Measurements from ENCODE around the gene RBM7. TPM values are rescaled to one million over a fixed set of nuclear protein-coding genes. Genes with fewer than 3 reads are reported as not detected.

The RBM7 gene
- total and polyA plus RNA-seq, 2 of the 13 experiments (the other 11 are each of a cell fraction or from before 2014, with no cell fraction given) = 30.5 to 32.3 TPM

DNA sequence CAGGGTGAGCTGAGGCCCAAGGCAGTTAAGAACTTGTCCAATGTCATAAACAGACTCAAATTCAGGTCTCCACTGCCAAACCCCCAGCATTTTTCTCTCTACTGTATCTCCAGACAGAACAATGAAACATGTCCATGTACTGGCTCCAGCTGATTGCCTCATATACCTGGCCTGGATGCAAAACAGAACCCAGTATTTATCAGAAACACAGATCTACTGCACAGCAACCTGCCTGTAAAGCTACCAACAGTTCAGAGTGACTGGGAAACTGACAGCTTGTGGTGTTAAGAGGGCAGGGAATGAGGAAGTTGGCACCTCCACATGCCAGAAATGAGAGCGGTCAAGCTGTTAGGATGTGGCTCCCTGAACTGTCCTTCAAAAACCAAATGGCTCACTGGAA, 41.8 kb upstream of the RBM7 start:
- Histone ChIP-seq H3K9ac (ENCODE audit: insufficient read depth, low read depth, low read length) (no peak overlapping the region), H3K36me3 (replicated peaks in 1 of 2; ENCODE audit: control insufficient read depth in 1 of 2, insufficient read depth in 2 of 2, low read length in 2 of 2) (no peaks in the 10 kb centered on the region), H3K9me3 (ENCODE audit: low read length) (no peaks in the 10 kb centered on the region), H2AFZ (ENCODE audit: low read length) (no peak overlapping the region), H4K20me1 (ENCODE audit: insufficient read depth, low read length) (no peaks in the 10 kb centered on the region), H3K27ac (ENCODE audit: extremely low read length, insufficient read depth, low read length) (no peak overlapping the region), H3K79me2 (ENCODE audit: insufficient read depth, low read length) (no peaks in the 10 kb centered on the region), H3K4me1 (ENCODE audit: insufficient read depth, low read length) (no peaks in the 10 kb centered on the region), H3K27me3 (ENCODE audit: control insufficient read depth in 1 of 2, insufficient read depth in 2 of 2, low read length in 2 of 2) (0 out of 5 replicates have a peak, but pooled peaks cover 0 to 3% of the 10 kb centered on the region in 2 experiments), H3K4me2 (ENCODE audit: low read depth, low read length) (no peak overlapping the region), H3K4me3 (replicated peaks in 1 of 3; ENCODE audit: insufficient read depth in 1 of 3, low read depth in 2 of 3, low read length in 3 of 3) (no peak overlapping the region)
- CTCF ChIA-PET (ENCODE audit: low intra/inter-chr PET ratio, low total read pairs) = no interaction called here
- ATAC-seq (no peak), DNase-seq (ENCODE audit: low spot score) (no peak), FAIRE-seq (no peak)
- in situ Hi-C loops (cut with HindIII; ENCODE audit: extremely low pct_ligation_motif_present, low pct_unique_long_range_greater_than_20kb) (no loop called here), intact Hi-C loops (cut with micrococcal nuclease; ENCODE audit: unreplicated experiment) (no loop called here)
- WGBS (ENCODE audit: low lambda C conversion rate) = 60% methylated on average over 1 of the region's 1 CpG
- BruUV-seq (replicated peaks) = no TSS peak
- POLR2A ChIA-PET = no interaction called here
- TF ChIP-seq HNRNPUL1 (IDR thresholded peaks at IDR 0.05; ENCODE audit: low read depth, low read length) = no peak
- TF ChIP-seq AHR (CRISPR knock-in tag; IDR thresholded peaks at IDR 0.05) = no peak
- TF ChIP-seq ZNF772 (CRISPR knock-in tag; IDR thresholded peaks at IDR 0.05) = no peak
- TF ChIP-seq ZNF569 (CRISPR knock-in tag; IDR thresholded peaks at IDR 0.05; ENCODE audit: borderline replicate concordance) = no peak
- no peak for TF ChIP-seq FOXJ3 (CRISPR knock-in tag; IDR thresholded peaks at IDR 0.05; ENCODE audit: borderline replicate concordance)
- TF ChIP-seq, protein P1, sequence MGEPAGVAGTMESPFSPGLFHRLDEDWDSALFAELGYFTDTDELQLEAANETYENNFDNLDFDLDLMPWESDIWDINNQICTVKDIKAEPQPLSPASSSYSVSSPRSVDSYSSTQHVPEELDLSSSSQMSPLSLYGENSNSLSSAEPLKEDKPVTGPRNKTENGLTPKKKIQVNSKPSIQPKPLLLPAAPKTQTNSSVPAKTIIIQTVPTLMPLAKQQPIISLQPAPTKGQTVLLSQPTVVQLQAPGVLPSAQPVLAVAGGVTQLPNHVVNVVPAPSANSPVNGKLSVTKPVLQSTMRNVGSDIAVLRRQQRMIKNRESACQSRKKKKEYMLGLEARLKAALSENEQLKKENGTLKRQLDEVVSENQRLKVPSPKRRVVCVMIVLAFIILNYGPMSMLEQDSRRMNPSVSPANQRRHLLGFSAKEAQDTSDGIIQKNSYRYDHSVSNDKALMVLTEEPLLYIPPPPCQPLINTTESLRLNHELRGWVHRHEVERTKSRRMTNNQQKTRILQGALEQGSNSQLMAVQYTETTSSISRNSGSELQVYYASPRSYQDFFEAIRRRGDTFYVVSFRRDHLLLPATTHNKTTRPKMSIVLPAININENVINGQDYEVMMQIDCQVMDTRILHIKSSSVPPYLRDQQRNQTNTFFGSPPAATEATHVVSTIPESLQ (CRISPR knock-in tag; conservative IDR thresholded peaks at IDR 0.05) = no peak
- no peak for TF ChIP-seq STAG1 (CRISPR knock-in tag; IDR thresholded peaks at IDR 0.05)
- TF ChIP-seq, protein P2, sequence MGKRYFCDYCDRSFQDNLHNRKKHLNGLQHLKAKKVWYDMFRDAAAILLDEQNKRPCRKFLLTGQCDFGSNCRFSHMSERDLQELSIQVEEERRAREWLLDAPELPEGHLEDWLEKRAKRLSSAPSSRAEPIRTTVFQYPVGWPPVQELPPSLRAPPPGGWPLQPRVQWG (CRISPR knock-in tag; IDR thresholded peaks at IDR 0.05; ENCODE audit: borderline replicate concordance, low read depth) = no peak
- TF ChIP-seq, protein P3, sequence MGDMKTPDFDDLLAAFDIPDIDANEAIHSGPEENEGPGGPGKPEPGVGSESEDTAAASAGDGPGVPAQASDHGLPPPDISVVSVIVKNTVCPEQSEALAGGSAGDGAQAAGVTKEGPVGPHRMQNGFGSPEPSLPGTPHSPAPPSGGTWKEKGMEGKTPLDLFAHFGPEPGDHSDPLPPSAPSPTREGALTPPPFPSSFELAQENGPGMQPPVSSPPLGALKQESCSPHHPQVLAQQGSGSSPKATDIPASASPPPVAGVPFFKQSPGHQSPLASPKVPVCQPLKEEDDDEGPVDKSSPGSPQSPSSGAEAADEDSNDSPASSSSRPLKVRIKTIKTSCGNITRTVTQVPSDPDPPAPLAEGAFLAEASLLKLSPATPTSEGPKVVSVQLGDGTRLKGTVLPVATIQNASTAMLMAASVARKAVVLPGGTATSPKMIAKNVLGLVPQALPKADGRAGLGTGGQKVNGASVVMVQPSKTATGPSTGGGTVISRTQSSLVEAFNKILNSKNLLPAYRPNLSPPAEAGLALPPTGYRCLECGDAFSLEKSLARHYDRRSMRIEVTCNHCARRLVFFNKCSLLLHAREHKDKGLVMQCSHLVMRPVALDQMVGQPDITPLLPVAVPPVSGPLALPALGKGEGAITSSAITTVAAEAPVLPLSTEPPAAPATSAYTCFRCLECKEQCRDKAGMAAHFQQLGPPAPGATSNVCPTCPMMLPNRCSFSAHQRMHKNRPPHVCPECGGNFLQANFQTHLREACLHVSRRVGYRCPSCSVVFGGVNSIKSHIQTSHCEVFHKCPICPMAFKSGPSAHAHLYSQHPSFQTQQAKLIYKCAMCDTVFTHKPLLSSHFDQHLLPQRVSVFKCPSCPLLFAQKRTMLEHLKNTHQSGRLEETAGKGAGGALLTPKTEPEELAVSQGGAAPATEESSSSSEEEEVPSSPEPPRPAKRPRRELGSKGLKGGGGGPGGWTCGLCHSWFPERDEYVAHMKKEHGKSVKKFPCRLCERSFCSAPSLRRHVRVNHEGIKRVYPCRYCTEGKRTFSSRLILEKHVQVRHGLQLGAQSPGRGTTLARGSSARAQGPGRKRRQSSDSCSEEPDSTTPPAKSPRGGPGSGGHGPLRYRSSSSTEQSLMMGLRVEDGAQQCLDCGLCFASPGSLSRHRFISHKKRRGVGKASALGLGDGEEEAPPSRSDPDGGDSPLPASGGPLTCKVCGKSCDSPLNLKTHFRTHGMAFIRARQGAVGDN (CRISPR knock-in tag; IDR thresholded peaks at IDR 0.05) = no peak
- TF ChIP-seq, protein P4, sequence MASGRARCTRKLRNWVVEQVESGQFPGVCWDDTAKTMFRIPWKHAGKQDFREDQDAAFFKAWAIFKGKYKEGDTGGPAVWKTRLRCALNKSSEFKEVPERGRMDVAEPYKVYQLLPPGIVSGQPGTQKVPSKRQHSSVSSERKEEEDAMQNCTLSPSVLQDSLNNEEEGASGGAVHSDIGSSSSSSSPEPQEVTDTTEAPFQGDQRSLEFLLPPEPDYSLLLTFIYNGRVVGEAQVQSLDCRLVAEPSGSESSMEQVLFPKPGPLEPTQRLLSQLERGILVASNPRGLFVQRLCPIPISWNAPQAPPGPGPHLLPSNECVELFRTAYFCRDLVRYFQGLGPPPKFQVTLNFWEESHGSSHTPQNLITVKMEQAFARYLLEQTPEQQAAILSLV (CRISPR knock-in tag; IDR thresholded peaks at IDR 0.05; ENCODE audit: borderline replicate concordance) = no peak
- TF ChIP-seq, protein P5, sequence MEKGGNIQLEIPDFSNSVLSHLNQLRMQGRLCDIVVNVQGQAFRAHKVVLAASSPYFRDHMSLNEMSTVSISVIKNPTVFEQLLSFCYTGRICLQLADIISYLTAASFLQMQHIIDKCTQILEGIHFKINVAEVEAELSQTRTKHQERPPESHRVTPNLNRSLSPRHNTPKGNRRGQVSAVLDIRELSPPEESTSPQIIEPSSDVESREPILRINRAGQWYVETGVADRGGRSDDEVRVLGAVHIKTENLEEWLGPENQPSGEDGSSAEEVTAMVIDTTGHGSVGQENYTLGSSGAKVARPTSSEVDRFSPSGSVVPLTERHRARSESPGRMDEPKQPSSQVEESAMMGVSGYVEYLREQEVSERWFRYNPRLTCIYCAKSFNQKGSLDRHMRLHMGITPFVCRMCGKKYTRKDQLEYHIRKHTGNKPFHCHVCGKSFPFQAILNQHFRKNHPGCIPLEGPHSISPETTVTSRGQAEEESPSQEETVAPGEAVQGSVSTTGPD (CRISPR knock-in tag; IDR thresholded peaks at IDR 0.05) = no peak
- TF ChIP-seq HOXA9 (CRISPR knock-in tag; IDR thresholded peaks at IDR 0.05; ENCODE audit: borderline replicate concordance) = no peak
- TF ChIP-seq ZIK1 (CRISPR knock-in tag; IDR thresholded peaks at IDR 0.05; ENCODE audit: borderline replicate concordance, low read depth) = no peak
- no peak for TF ChIP-seq HOXA3 (CRISPR knock-in tag; IDR thresholded peaks at IDR 0.05)
- no peak for TF ChIP-seq NCOA5 (CRISPR knock-in tag; IDR thresholded peaks at IDR 0.05)
- TF ChIP-seq ZNF780A (CRISPR knock-in tag; IDR thresholded peaks at IDR 0.05) = no peak
